Muscle of back (tissue), 11 donors: ENCODE results near the gene OLFML2A. TPM values are rescaled to one million over a fixed set of nuclear protein-coding genes. Genes with fewer than 3 reads are reported as not detected.
A peak's percentile ranks its signal among the peaks of the same experiment; 100 is the strongest.
"Not testable (repeated sequence)": the region's sequence is repeated elsewhere in the genome, so short reads cannot be mapped to it uniquely, and the experiment has no call there.

ENCODE experiments used
- DNase-seq, 3 donors: peaks; one replicate each; pipeline versions ENCODE4 v3.0.0 to v3.0.0-alpha.2; 2013
- polyA plus RNA-seq, 10 donors: library from polyadenylated mRNA; unstranded; fragments of 120-200 nt; gene quantifications; one replicate each; pipeline ENCODE4 v1.2.1, GENCODE V29; 2013; ENCODE audit not compliant: insufficient read length in 10 of 10

OLFML2A gene
- polyA plus RNA-seq, 10 donors: 124 to 166 (median 140) TPM

DNA sequence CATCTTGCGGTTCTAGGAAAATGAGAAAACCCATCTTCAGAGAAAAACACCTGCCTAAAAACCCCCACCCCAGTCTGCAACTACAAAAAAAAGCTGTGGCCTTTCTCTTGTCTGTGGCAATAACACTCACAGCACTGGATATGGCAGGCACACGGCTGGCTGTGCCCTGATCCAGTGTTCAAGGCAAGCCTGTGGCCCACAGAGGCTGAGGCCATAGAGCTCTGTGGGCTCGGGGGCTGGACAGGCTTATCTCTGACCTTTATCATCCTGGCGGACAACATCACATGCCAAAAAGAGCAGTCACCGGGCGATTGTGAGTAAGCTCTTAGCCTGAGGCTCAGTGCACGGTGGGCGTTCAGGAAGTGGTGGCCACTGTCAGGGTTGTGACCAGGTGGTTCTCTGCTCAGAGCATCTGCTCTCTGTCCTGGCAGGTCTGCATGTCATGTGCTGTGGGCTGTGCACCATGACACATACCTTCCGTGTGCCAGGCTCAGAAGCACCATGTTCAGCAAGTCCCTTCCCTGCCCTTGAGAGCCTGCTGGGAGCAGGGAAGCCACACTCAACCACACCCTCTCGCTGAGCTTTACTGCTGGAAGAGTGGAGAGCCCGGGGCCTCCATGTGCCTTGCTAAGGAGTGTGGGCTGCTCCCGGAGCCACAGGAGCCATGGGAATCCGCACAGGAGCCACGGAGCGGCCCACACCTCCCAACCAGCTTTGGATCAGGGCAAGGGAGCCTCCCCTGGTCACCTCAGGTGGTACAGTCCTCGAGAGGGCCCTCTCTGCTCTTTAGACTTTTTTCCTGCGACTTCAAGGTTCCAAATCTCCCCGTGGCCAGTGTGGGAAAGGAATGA lies 41.7 kb downstream of the OLFML2A start:
- DNase-seq: no peak

DNA sequence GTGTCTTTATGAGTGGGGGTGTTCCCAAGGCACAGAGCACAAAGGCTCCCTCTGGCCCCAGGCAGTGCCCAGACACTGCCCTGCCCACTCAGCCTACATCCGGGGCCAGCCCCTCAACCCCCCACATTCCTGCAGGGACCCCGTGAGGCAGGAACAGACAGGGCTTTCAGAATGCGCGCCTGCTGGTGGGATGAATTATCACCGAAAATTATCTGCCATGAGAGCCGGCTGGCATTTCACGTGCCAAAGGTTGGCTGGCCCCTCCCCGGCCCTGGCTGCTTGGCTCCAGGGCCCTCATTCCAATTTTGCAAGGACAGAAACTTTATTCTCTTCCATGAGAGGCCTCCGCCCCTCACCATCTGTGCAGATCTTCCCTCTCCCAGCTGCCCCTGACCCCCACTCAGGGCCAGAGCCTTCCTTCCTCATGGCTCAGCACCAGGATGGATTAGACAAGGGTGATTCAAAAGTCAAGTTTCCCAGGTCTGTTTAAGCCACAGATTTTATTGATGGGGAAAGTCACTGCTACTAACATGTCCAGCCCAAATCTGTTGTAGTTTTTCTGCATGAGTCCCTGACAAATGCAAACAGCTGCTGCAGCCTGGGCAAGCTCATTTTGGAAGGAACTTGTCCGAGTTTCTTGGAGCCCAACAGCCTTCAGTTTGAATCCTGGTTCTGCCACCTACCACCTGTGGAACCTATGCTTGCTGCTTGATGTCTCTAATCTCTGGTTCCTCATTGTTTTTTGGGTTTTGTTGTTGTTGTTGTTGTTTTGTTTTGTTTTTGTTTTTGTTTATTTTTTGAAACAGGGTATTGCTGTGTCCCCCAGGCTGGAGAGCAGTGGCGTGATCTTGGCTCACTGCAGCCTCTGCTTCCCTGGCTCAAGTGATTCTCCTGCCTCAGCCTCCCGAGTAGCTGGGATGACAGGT lies 44.0 kb downstream of the OLFML2A start:
- DNase-seq: peak in 2 of 3 donors; percentile 69 to 83

DNA sequence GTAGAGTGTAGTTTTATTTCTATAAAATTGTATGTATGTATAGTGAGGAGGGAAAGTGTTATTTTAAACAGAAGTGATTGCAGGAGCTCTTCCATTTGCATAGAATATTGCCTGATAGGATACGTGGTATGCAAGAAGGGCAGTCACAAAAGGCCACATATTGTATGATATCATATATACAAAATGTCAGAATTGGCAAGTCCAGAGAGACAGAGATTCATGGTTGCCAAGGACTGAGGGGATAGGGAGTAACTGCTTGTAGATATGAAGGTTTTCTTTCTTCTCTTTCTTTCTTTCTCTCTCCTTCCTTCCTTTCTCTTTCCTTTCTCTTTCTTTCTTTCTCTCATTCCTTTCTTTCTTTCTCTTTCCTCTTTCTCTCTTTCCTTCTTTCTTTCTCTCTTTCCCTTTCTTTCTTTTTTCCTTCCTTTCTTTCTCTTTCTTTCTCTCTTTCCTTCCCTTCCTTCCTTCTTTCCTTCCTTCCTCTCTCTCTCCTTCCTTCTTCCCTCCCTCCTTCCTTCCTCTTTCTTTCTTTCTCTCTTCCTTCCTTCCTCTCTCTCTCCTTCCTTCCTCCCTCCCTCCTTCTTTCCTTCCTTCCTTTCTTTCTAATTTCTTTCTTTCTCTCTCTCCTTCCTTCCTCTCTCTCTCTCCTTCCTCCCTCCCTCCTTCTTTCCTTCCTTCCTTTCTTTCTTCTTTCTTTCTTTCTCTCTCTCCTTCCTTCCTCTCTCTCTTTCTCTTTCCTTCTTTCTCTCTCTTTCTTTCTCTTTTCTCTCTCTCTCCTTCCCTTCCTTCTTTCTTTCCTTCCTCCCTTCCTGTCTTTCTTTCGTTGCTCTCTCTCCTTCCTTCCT lies 51.8 kb downstream of the OLFML2A start:
- DNase-seq: no peak

GRCh38 chr9:124829334-124829669 lies 52.4 kb downstream of the OLFML2A start:
- peak in 1 of 3 donors; percentile 36 for DNase-seq

- no peak for DNase-seq
Observed at GRCh38 chr9:124830593-124830992, 53.7 kb downstream of the OLFML2A start.

- DNase-seq: peak in 1 of 3 donors; percentile 59
Observed at GRCh38 chr9:124831642-124832364, 54.9 kb downstream of the OLFML2A start.

DNA sequence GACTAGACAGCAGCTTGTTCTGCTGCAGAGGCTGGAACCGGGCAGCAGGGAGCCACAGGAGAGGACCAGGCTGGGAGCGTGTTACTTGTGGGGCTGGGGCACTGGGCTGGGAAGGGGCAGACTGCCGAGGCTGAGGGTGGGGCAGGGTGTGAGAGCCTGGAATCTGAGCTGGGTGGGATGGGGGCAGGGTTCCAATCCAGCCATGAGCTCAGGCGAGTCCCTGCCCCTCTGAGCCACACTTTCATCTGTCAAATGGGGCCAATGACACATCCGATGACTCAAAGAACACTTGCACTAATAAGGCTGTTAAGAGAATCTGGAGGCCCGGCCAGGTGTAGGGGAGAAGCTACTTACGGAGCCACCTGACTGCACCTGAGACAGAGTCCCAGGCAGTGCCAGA lies 57.7 kb downstream of the OLFML2A start:
- DNase-seq: peak in 1 of 3 donors; percentile 49

- peak in 1 of 3 donors; percentile 80 for DNase-seq
Observed at GRCh38 chr9:124835026-124835557, 58.2 kb downstream of the OLFML2A start.

GRCh38 chr9:124838132-124838531 lies 61.2 kb downstream of the OLFML2A start:
- not testable (repeated sequence) for DNase-seq

DNA sequence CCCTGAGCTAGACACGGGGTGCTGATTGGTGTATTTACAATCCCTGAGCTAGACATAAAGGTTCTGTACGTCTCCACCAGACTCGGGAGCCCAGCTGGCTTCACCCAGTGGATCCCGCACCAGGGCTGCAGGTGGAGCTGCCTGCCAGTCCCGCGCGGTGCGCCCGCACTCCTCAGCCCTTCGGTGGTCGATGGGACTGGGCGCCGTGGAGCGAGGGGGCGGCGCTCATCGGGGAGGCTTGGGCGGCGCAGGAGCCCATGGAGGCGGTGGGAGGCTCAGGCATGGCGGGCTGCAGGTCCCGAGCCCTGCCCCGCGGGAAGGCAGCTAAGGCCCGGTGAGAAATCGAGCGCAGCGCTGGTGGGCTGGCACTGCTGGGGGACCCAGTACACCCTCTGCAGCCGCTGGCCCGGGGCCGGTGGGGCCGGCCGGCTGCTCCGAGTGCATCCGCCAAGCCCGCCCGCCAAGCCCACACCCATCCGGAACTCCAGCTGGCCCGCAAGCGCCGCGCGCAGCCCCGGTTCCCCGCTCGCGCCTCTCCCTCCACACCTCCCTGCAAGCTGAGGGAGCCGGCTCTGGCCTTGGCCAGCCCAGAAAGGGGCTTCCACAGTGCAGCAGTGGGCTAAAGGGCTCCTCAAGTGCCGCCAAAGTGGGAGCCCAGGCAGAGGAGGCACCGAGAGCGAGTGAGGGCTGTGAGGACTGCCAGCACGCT lies 61.8 kb downstream of the OLFML2A start:
- DNase-seq: peak in 1 of 3 donors; percentile 17

- DNase-seq: peak in 1 of 3 donors; percentile 72
Observed at GRCh38 chr9:124839612-124840299, 62.8 kb downstream of the OLFML2A start.

GRCh38 chr9:124840300-124840833 lies 63.4 kb downstream of the OLFML2A start:
- peak; percentile 73 to 82 (median 81) for DNase-seq

- DNase-seq: no peak
Observed at GRCh38 chr9:124841075-124841821, 64.3 kb downstream of the OLFML2A start.

- no peak for DNase-seq
Observed at GRCh38 chr9:124843456-124844034, 66.6 kb downstream of the OLFML2A start.

- no peak for DNase-seq
Observed at GRCh38 chr9:124844291-124844690, 67.4 kb downstream of the OLFML2A start.

DNA sequence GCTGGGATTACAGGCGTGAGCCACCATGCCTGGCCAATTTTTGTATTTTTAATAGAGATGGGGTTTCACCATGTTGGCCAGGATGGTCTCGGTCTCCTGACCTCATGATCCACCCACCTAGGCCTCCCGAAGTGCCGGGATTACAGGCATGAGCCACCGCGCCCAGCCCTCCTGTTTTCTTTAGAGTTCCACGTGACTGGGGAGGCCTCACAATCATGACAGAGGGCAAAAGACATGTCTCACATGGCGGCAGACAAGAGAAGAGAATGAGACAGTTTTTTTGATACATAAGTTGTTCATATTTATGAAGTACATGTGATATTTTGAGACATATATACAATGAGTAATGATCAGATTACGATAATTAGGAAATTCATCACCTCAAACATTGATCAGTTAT lies 69.5 kb downstream of the OLFML2A start:
- not testable (repeated sequence) for DNase-seq

GRCh38 chr9:124846969-124847368 lies 70.0 kb downstream of the OLFML2A start:
- no peak for DNase-seq

DNA sequence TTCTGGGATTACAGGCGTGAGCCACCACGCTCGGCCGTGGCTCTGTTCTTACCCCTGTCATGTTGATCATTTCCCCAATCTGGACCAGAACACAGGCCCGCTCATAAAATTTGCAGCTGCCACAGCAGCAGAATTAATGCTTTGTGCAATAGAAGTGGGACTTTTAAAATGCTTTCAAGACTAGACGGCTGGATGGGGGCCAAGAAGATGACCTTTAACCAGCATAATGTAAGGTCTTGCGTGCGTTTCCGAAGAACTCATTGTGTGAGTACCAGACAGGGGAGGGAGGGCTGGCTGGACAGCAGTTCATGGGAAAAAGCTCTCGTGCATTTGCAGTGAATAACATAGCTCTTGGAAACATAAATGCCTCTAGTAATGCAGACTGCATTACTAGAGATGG lies 72.9 kb downstream of the OLFML2A start:
- DNase-seq: peak in 2 of 3 donors; percentile 41 to 70
